Activated CD8-positive, alpha-beta memory T cell treated with anti-CD3 and anti-CD28 coated beads for 1 hour (primary cell): ENCODE measurements around the gene GIGYF2.
"Not testable (repeated sequence)": the region's sequence is repeated elsewhere in the genome, so short reads cannot be mapped to it uniquely, and the experiment has no call there.

ENCODE experiments used
- DNase-seq, 2 donors: peaks; one replicate each; pipeline ENCODE4 v3.0.0-alpha.2; 2020; ENCODE audit warnings: low read depth in 1 of 2; ENCODE audit errors: extremely low read depth in 1 of 2

GIGYF2 gene

DNA sequence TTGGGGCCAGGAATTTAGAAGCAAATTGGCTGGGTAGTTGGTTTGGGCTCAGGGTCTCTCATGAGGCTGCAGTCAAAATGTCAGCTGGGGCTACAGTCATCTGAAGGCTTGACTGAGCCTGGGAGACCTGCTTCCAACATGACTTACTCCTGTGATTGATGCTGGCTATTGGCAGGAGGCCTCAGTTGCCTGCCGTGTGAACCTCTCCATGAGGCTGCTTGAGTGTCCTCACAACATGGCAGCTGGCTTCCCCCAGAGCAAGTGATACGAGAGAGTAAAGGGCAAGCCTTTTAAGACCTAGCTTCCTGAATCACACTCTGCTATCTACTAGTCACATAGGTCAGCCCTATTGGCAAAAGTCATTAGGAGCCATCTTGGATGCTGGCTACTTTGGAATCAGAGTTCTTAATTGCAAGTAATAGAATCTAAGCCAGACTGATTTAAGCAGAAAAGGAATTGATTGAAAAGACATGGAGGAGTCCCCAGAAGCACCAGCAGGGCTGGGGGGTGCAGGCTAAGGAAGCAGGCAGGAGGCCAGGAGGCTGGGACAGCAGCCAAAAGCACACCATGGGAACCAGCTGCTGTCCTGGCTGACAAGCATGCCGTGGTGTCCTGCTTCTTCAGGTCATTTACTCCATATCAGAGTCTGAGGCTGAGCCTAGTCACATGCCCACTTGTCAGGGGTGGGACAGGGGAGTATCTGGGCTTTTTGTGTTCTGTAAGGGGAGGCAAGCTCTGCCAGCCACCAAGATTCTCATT is 7.8 kb upstream of the GIGYF2 start:
- no peak for DNase-seq

DNA sequence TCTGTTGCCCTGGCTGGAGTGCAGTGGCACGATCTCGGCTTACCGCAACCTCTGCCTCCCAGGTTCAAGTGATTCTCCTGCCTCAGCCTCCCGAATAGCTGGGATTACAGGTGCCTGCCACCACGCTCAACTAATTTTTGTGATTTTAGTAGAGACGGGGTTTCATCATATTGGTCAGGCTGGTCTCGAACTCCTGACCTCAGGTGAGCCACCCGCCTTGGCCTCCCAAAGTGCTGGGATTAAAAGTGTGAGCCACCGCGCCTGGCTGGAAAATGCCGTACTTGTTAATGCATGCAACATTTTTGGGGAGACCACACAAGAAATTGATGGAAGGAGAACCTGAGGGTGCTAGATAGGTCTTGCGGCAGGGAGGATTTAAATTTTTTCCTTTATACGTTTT is 6.0 kb upstream of the GIGYF2 start:
- DNase-seq, result not testable (repeated sequence)

DNA sequence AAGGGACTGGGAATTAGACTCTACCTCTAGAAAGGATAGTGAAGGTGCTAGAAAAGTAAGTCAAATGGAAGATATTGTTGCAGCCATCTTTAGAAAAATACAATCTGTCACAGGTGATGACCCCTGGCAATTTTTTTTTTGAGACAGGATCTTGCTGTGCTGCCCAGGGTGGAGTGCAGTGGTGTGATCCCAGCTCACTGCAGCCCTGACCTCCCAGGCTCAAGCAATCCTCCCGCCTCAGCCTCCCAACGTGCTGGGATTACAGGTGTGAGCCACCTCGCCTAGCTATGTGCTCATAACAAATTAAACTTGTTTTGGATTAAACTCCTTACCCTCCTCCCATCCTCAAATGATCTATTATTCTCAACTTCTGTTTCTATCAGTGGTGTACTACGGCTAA is 3.8 kb upstream of the GIGYF2 start:
- no peak for DNase-seq

- no peak for DNase-seq
Observed at GRCh38 chr2:232696609-232697058, 497 bp upstream of the GIGYF2 start.

- no peak for DNase-seq
Observed at GRCh38 chr2:232697807-232698110, 628 bp downstream of the GIGYF2 start.

DNA sequence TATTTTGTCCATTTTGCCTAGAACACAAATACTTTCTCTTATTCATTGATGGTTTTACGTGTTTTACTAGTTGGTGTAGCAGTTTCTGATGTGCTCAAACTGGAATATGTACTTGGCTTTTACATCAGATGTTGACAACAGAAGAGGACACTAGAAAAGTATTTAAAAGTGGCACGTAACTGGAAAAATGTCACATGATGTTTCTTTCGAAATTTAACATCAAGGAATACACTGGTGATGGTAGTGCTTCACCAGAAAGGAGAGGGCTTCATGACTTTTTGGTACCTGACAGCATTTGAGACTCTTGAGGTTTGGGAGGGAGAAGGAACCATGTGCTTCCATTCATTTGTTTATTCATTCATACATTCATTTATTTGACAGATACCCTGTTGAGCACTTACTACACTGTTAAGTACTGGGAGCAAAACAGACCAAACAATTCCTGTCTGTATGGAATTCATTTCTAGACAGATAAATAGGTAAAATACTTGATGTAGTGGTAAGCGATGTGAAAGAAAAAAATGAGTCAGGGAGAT is 1.5 kb downstream of the GIGYF2 start:
- no peak for DNase-seq

- DNase-seq, result no peak
Observed at GRCh38 chr2:232699110-232699509, 2.0 kb downstream of the GIGYF2 start.

- DNase-seq, result no peak
Observed at GRCh38 chr2:232700154-232700553, 3.0 kb downstream of the GIGYF2 start.

GRCh38 chr2:232707076-232707475 is 9.9 kb downstream of the GIGYF2 start:
- no peak for DNase-seq

- DNase-seq, result no peak
Observed at GRCh38 chr2:232713505-232713904, 16.4 kb downstream of the GIGYF2 start.

- no peak for DNase-seq
Observed at GRCh38 chr2:232714969-232715368, 17.8 kb downstream of the GIGYF2 start.

GRCh38 chr2:232720056-232720455 is 22.9 kb downstream of the GIGYF2 start:
- DNase-seq, result not testable (repeated sequence)

GRCh38 chr2:232721261-232721660 is 24.1 kb downstream of the GIGYF2 start:
- DNase-seq, result no peak

- no peak for DNase-seq
Observed at GRCh38 chr2:232721882-232722281, 24.8 kb downstream of the GIGYF2 start.

GRCh38 chr2:232723027-232723426 is 25.9 kb downstream of the GIGYF2 start:
- no peak for DNase-seq

DNA sequence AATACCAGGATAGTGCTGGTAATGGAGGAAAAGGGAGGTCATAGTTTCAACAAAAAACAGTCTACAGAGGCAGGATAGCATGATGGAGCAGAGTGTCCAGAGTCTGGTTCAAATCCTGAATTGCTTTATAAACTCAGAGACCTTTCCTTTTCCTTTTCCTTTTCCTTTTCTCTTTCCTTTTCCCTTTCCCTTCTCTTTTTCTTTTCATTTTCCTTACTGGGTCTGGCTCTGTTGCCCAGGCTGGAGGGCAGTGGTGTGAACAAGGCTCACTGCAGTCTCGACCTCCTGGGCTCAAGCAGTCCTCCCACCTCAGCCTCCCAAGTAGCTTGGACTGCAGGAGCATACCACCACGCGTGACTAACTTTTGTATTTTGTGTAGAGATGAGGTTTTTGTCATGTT is 31.7 kb downstream of the GIGYF2 start:
- no peak for DNase-seq

GRCh38 chr2:232731470-232731869 is 34.3 kb downstream of the GIGYF2 start:
- no peak for DNase-seq

DNA sequence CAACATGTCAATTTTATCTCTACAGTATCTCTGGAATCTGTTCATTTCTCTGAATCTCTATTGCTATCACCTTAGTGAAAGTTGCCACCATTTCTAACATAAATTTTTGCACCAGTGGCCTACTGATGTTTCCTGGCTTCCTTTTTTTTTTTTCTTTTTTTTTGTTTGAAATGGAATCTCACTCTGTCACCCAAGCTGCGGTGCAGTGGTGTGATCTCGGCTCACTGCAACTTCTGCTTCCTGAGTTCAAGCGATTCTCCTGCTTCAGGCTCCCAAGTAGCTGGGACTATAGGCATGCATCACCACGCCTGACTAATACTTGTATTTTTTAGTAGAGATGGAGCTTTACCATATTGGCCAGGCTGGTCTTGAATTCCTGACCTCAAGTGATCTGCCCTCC is 44.2 kb downstream of the GIGYF2 start:
- DNase-seq, result no peak

DNA sequence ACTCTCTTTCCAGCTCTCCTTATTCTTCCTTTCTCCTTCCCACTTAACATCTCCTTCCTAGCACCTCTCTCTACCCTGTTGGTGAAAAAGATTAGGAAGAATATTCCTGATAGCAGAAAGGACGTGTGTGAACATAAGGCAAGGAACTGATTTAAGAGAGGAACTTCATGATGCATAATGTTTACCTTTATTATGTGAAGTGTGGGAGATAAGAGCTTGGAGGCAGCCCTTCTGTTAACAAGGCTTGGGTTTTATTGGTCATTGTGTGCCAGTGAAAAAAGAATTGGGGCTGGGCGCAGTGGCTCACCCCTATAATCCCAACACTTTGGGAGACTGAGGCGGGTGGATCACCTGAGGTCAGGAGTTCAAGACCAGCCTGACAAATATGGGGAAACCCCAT is 44.8 kb downstream of the GIGYF2 start:
- no peak for DNase-seq

GRCh38 chr2:232744963-232745362 is 47.8 kb downstream of the GIGYF2 start:
- no peak for DNase-seq

- no peak for DNase-seq
Observed at GRCh38 chr2:232748038-232748437, 50.9 kb downstream of the GIGYF2 start.

DNA sequence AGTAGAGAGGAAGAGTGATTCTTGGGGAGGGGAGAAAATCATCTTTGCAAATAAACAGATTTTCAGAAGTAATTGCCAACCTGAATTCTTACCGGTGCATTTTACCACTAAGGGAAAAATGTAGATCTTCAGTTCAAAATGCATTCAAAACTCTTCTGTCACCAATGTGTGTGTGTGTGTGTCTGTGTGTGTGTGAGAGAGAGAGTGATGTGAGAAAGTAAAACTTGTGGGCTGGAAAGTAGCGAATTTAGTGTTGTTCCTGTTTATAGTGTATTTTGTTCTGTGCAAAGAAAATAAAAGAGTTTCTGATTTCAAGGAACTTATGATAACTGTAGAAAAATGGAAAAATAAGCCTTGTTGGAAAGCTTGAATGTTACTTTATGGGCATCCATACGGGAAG is 52.2 kb downstream of the GIGYF2 start:
- no peak for DNase-seq

GRCh38 chr2:232750135-232750671 is 53.1 kb downstream of the GIGYF2 start:
- no peak for DNase-seq
